ENCODE data around the gene EIF4G3.
"Not testable (repeated sequence)": the region's sequence is repeated elsewhere in the genome, so short reads cannot be mapped to it uniquely, and the experiment has no call there.

EIF4G3 gene

DNA sequence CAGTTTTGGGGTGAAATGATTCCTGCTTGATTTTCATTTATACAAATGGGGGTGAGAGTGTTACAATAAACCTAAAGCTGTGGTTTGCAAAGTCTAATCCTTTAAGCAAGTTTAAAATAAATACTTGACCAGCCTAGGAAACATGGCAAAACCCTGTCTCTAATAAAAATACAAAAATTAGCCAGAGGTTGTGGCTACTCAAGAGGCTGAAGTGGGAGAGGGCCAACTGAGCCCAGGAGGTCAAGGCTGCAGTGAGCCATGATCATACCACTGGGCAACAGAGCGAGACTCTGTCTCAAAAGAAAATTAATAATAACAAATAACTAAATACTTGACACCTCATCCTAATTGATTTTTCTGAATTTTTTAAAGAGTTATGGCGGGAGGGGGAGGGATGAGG, 110.8 kb downstream of the EIF4G3 start:
- no peak for DNase-seq

- DNase-seq: no peak
Measured at GRCh38 chr1:21064057-21064456, 112.6 kb downstream of the EIF4G3 start.

DNA sequence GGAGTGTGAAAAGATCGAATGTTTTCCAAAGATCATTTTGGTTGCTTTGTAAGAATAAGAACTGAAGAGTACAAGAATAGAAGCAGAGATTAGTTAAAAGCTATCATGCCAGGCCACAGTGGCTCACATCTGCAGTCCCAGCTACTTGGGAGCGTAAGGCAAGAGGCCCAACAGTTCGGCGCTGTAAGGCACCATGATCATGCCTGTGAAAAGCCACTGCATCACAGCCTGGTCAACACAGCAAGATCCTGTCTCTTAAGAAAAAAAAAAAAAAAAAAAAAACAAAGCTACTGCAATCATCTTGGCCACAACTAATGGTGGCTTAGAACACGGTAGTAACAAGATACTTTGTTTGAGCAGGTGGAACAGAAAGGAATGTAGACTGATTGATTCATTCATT, 116.2 kb downstream of the EIF4G3 start:
- DNase-seq: no peak

GRCh38 chr1:21059021-21059420, 117.7 kb downstream of the EIF4G3 start:
- no peak for DNase-seq

DNA sequence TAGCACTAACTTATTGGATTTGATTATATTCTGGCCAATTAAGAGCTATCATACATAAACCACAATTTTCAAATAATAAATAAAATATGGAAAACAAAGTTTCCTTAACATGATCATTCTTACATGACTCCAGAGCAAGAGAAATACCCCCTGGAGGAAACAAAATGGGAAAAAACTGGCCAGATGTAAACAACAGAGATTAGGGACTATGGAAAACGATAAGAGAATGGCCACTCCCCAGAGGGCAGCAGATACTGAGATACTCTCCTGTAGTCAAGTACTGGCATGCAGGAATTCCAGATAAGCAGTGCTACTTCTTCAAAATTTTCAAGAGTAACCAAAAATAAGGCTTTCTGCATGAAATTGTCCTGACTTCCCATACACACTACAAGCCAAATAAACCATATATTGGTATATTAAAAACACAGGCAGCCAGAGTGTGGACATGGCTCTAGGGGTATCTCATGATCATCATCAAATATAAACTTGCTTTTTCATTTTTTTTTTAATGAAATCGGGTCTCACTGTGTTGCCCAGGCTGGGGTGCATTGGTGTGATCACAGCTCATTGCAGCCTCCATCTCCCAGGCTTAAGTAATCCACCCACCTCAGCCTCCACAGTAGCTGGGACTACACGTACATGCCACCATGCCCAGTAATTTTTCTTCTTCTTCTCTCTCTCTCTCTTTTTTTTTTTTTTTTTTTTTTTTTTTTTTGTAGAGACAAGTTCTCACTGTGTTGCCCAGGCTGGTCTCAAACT, 118.5 kb downstream of the EIF4G3 start:
- no peak for DNase-seq

- not testable (repeated sequence) for DNase-seq
Measured at GRCh38 chr1:21053189-21053928, 123.3 kb downstream of the EIF4G3 start.

GRCh38 chr1:21052034-21052433, 124.7 kb downstream of the EIF4G3 start:
- DNase-seq: no peak

DNA sequence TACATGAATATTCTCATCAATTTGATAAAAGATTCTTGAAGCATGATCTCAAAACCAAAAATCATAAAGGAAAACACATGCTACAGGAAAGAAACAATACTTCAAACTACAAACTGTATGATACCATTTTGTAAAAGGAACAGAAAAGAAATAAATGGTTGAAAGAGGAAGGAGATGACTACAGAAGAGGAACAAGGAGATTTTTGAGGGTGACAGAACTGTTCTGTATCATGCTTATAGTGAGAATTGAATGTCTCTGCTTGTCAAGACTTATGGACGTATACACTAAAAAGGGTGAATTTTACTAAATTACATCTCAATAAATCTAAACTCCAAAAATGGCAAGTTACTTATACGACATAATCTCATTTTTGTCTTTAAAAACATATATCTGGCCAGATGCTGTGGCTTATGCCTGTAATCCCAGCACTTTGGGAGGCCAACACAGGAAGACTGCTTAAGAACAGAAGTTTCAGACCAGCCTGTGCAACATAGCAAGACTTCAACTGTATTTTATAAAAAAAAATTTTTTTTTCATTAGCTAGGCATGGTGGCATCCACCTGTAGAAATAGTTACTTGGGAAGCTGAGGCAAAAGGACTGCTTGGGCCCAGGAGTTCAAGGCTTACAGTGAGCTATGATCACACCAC, 125.4 kb downstream of the EIF4G3 start:
- DNase-seq: no peak

DNA sequence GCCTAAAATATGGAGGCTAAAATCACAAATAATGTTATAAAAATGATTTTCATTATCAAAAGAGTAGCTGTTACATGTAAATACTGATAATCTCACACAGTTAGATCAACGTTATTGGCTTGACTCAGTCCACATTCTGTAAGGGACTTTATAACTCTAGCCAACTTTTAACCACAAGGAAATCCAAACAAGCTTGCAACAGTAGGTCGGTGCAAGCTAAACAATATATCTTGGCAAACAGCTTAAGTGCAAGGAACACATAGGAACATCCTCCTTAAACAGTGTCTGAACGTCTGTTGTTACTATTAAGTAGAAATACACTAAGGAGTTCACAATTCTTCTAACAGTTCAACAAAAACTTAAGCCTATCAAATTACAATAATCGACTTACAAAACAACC, 126.7 kb downstream of the EIF4G3 start:
- DNase-seq: no peak

GRCh38 chr1:21048462-21048861, 128.2 kb downstream of the EIF4G3 start:
- DNase-seq: no peak

GRCh38 chr1:21046132-21046531, 130.6 kb downstream of the EIF4G3 start:
- DNase-seq: no peak

- no peak for DNase-seq
Measured at GRCh38 chr1:21045351-21045750, 131.3 kb downstream of the EIF4G3 start.

DNA sequence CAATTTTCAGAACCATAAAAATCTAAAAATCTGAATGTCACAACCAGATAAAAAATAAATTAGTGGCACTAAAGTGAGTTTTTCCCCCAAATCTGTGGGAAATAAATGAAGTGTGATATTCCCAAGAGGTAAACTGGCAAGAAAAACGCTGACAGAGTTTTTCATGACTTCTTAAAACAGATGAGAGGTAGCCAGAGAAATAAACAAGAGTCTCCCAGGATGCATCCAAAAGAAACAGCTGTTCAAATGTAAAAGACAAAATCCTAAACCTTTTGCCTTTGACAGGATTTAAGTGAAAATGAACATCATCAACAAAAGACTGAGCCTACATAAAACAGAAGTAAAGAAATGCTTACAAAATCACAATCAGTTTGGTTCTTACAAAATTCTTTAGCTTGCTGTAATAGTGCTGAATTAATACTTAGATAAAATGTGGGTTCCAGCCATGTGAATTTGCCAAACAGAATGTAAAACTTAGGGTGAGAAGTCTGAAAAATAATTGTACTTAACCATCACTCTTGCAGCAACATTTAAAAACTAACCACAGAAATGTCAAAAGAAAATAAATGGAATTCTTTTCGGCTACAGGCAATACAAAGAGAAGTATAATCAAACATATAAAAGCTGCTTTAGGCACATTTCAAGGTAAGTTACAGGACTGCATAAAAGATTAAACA, 133.6 kb downstream of the EIF4G3 start:
- no peak for DNase-seq

- DNase-seq: no peak
Measured at GRCh38 chr1:21041541-21041940, 135.2 kb downstream of the EIF4G3 start.

GRCh38 chr1:21037091-21037490, 139.6 kb downstream of the EIF4G3 start:
- no peak for DNase-seq

DNA sequence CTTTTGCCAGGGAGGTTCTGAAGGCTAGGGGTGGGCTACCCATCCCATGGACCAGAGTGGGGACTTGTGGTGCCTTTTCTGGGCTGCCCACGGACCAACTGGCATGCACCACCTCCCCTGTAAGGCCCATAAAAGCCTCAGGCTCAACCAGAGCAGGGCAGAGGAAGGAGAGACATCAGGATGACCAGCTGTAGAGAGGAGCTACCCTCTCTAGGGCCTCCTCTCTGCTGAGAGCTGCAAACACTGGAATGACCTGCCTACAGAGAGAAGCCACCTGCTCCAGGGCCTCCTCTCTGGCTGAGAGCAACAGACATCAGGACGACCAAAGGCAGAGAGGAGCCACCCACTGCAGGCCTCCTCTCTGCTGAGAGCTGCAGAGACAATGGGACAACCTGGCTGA, 140.9 kb downstream of the EIF4G3 start:
- DNase-seq: no peak

- DNase-seq: no peak
Measured at GRCh38 chr1:21034725-21035628, 141.7 kb downstream of the EIF4G3 start.

DNA sequence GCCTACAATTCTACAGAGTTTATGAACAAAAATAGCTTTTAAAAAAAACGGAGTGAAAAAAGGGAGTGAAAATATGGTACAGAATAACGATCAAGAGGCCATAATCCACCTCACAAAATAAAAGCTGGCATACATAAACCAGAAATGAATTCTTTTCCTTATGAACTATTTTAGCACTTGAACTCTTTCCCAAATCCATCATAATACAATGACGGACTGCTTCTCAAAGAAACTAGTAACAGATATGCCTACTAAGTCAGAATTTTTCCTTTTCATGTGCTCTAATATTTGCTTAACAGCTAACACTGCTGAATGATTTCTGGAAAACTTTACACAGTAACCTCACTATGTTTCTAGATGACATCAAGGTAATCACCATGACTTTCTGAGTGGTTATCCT, 144.0 kb downstream of the EIF4G3 start:
- DNase-seq: no peak

DNA sequence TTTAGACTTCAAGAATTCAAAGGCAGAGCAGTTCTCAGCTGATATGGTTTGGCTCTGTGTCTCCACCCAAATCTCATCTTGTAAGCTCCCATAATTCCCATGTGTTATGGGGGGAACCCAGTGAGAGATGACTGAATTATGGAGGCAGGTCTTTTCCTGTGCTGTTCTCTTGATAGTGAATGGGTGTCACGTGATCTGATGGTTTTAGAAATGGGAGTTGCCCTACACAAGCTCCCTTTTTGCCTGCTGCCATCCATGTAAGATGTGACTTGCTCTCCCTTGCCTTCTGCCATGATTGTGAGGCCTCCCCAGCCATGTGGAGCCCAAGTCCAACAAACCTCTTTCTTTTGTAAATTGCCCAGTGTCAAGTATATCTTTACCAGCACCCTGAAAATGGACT, 146.5 kb downstream of the EIF4G3 start:
- DNase-seq: no peak

DNA sequence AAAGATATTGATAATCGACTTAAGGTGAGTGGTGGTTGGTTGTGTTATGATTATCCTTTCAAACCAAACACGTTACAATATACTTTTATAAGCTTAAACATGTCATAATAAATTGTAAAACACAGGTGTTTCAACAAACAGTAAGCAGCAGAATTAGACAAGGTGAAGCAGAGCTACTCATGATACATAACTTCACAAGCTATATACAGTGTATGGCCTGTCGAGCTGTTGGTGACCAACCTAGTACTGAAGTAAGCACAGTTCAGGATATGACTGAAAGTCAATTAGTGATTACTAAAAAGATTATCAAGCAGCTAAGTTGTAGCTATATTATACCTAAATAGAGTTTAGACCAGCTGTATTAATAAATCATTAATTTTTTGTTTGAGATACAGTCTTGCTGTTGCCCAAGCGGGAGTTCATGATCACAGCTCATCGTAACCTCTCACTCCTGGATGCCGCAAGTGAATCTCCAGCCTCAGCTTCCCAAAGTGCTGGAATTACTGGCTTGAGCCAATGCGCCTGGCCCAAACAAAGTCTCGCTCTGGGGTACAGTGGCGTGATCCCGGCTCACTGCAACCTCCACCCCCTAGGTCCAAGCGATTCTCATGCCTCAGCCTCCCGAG, 148.1 kb downstream of the EIF4G3 start:
- no peak for DNase-seq

GRCh38 chr1:21027805-21028204, 148.9 kb downstream of the EIF4G3 start:
- DNase-seq: no peak

DNA sequence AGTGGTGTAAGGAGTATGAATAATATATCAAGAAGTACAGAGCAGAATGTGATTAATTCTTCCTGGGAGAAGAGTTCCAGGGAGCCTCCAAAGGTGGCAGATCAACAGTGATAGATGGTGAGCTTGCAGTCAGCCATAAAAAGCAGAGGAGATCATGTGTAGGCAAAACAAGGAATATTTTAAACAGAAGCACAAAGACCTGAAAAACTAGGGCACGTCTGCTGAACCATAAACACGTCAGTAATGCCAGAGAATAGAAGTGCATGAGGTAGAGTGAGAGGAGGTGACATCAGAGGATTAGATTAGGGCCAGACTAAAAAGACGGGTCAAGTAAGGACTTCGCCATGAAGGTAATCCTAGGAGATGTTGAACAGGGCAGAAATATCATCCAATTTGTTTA, 151.8 kb downstream of the EIF4G3 start:
- no peak for DNase-seq

Measured in NK-92 treated with Interleukin-12 subunit alpha and Interleukin-12 subunit beta, amount 100 ng/mL, for 24 hours (cell line).